Sigmoid colon (tissue), 7 donors: Measurements from ENCODE around the gene MRPL51. TPM values are rescaled to one million over a fixed set of nuclear protein-coding genes. Genes with fewer than 3 reads are reported as not detected.
"Not testable (repeated sequence)": the region's sequence is repeated elsewhere in the genome, so short reads cannot be mapped to it uniquely, and the experiment has no call there.

ENCODE experiments used
- DNase-seq: peaks from one replicate; pipeline ENCODE4 v3.0.0-alpha.2; 2019
- H3K27ac ChIP-seq, 4 donors: fragments of 200-600 bp; sonication (generic); one replicate each; pipeline ENCODE4 v1.5.1; 2016 to 2019; ENCODE audit warnings: mild to moderate bottlenecking in 1 of 4
- H3K27me3 ChIP-seq, 3 donors: fragments of 200-600 bp; sonication (generic); one replicate each; pipeline ENCODE4 v1.5.1; 2019; ENCODE audit warnings: mild to moderate bottlenecking in 1 of 3
- H3K36me3 ChIP-seq, 4 donors: fragments of 200-600 bp; sonication (generic); one replicate each; pipeline ENCODE4 v1.5.1; 2016 to 2019
- H3K4me1 ChIP-seq, 4 donors: fragments of 200-600 bp; sonication (generic); one replicate each; pipeline ENCODE4 v1.5.1; 2017 to 2019
- H3K4me3 ChIP-seq, 4 donors: fragments of 200-600 bp; sonication (generic); one replicate each; pipeline ENCODE4 v1.5.1; 2017 to 2019; ENCODE audit warnings: mild to moderate bottlenecking in 2 of 4, moderate library complexity in 1 of 4
- H3K9me3 ChIP-seq, 4 donors: fragments of 200-600 bp in 3 of 4; sonication (generic) in 3 of 4; one replicate each; pipeline versions ENCODE4 v1.5.1 to v1.6.1; 2013 to 2019
- EP300 ChIP-seq, 4 donors: sonication (generic); formaldehyde crosslinking; IDR thresholded peaks; one replicate each; pipeline ENCODE4 v1.6.1; 2017; ENCODE audit warnings: antibody characterized with exemption in 4 of 4
- POLR2A ChIP-seq, 2 donors: fragments of 450-650 bp; IDR thresholded peaks; one replicate each; pipeline ENCODE4 v1.6.1; 2016; ENCODE audit warnings: antibody characterized with exemption in 2 of 2, mild to moderate bottlenecking in 2 of 2, moderate library complexity in 2 of 2
- POLR2AphosphoS5 ChIP-seq, 4 donors: sonication (generic); formaldehyde crosslinking; IDR thresholded peaks; one replicate each; pipeline ENCODE4 v1.6.1; 2017; ENCODE audit warnings: antibody characterized with exemption in 4 of 4
- WGBS, 2 donors: extraction: QIAGEN DNeasy Blood & Tissue Kit; methylation state at CpG; one replicate each; pipeline ENCODE4 v1.1.7; 2013; 5-methylcytosine and 5-hydroxymethylcytosine counted together
- intact Hi-C: fragments of 100-400 bp; cut with DNase I; formaldehyde crosslinking; loops from one replicate; pipeline ENCODE4 v1.15.1; 2023
- polyA plus RNA-seq, 3 donors: library from polyadenylated mRNA; stranded (reverse); fragments of 200-250 nt; gene quantifications; one replicate each; pipeline ENCODE4 v1.2.3, GENCODE V29; 2013
- total RNA-seq, 4 donors: library from RNA; depleted of rRNA; stranded (reverse); fragments of >200 nt; gene quantifications; one replicate each; pipeline ENCODE4 v1.1.0, GENCODE V29; 2016
- TF ChIP-seq, protein P1 (sequence below), 4 experiments: fragments of 450-650 bp in 3 of 4; fragments of 200-600 bp in 1 of 4; IDR thresholded peaks; one replicate each; pipeline ENCODE4 v1.5.1; 2016 to 2019; ENCODE audit warnings: antibody characterized with exemption in 4 of 4, mild to moderate bottlenecking in 3 of 4, moderate library complexity in 2 of 4
- donor health status: healthy with polysubstance abuse.
- donor health status: Bipolar disorder and iron deficiency.
- donor health status: healthy.

MRPL51 gene
- total and polyA plus RNA-seq, 7 donors, result 52.9 to 142 (median 113) TPM

GRCh38 chr12:6494968-6495367 lies 1.9 kb upstream of the MRPL51 start:
- Histone ChIP-seq H3K36me3 (peaks cover 0 to 42% (median 0%) of the 10 kb centered on the region in 4 donors), H3K4me3 (no peak overlapping the region), H3K4me1 (peaks cover 0 to 27% (median 20%) of the 10 kb centered on the region in 4 donors), H3K27ac (peak overlapping the region in 1 of 4 donors; percentile 97), H3K9me3 (no peaks in the 10 kb centered on the region), H3K27me3 (no peaks in the 10 kb centered on the region)
- intact Hi-C loops, result loop anchor here (5.0 kb wide), 1 partner anchor 57 kb away; no protein-coding TSS in a partner anchor
- 39 to 60% methylated on average over 1 of the region's 1 CpG for WGBS, 2 donors
- TF ChIP-seq, protein P1, sequence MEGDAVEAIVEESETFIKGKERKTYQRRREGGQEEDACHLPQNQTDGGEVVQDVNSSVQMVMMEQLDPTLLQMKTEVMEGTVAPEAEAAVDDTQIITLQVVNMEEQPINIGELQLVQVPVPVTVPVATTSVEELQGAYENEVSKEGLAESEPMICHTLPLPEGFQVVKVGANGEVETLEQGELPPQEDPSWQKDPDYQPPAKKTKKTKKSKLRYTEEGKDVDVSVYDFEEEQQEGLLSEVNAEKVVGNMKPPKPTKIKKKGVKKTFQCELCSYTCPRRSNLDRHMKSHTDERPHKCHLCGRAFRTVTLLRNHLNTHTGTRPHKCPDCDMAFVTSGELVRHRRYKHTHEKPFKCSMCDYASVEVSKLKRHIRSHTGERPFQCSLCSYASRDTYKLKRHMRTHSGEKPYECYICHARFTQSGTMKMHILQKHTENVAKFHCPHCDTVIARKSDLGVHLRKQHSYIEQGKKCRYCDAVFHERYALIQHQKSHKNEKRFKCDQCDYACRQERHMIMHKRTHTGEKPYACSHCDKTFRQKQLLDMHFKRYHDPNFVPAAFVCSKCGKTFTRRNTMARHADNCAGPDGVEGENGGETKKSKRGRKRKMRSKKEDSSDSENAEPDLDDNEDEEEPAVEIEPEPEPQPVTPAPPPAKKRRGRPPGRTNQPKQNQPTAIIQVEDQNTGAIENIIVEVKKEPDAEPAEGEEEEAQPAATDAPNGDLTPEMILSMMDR (IDR thresholded peaks at IDR 0.05), result no peak
- TF ChIP-seq EP300 (IDR thresholded peaks at IDR 0.05) (no peak), POLR2A (IDR thresholded peaks at IDR 0.05) (no peak), POLR2AphosphoS5 (IDR thresholded peaks at IDR 0.05) (no peak)
- no peak for DNase-seq

DNA sequence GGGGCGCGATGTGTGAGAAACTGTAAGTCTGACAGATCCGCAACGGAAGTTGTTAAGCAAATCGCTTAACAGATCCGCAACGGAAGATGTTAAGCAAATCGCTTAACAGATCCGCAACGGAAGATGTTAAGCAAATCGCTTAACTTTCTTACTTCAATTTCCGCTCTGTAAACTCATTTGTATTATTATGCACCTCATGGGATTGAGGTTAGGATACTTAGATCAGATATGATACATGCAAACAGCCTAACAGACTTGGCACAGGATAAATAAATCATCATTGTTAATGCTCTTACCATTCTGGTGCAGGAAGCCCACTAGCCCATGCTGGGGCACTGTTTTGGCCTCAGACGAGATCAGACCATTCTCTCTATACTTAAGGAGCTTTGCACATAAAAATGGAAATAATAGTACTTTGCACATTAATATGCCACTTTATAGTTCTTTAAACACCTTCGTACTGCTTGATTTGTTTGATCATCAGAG lies 1.2 kb upstream of the MRPL51 start:
- H3K27me3 ChIP-seq, result no peaks in the 10 kb centered on the region
- H3K9me3 ChIP-seq, result no peaks in the 10 kb centered on the region
- intact Hi-C loops, result loop anchor here (5.0 kb wide), 1 partner anchor 58 kb away; no protein-coding TSS in a partner anchor
- peaks cover 0 to 35% (median 0%) of the 10 kb centered on the region in 4 donors for H3K36me3 ChIP-seq
- peak overlapping the region; percentile 94 to 97 (median 96) for H3K27ac ChIP-seq
- H3K4me1 ChIP-seq, result peaks cover 0 to 27% (median 20%) of the 10 kb centered on the region in 4 donors
- no peak for DNase-seq
- TF ChIP-seq, protein P1 (IDR thresholded peaks at IDR 0.05), result no peak
- no peak for TF ChIP-seq POLR2AphosphoS5 (IDR thresholded peaks at IDR 0.05)
- peak overlapping the region; percentile 40 to 79 (median 70) for H3K4me3 ChIP-seq
- WGBS, 2 donors, result 1% methylated on average over 14 of the region's 14 CpGs

- peak; percentile 98 for DNase-seq
- peak within 1 kb of the TSS; percentile 94 to 97 (median 96) for H3K27ac ChIP-seq
- TF ChIP-seq POLR2A (IDR thresholded peaks at IDR 0.05) (no peak), EP300 (IDR thresholded peaks at IDR 0.05) (no peak), POLR2AphosphoS5 (IDR thresholded peaks at IDR 0.05) (peak; percentile 34 to 80 (median 62))
- TF ChIP-seq, protein P1 (IDR thresholded peaks at IDR 0.05), result peak; percentile 50 to 81 (median 74)
- intact Hi-C loops, result loop anchor here (1.0 to 5.0 kb wide), 3 partner anchors 23 to 59 kb away; partner anchors contain the start of genes GAPDH and VAMP1
- H3K4me1 ChIP-seq, result peaks cover 0 to 27% (median 20%) of the 10 kb centered on the region in 4 donors
- H3K4me3 ChIP-seq, result peak within 1 kb of the TSS; percentile 60 to 79 (median 70)
- no peaks in the 10 kb centered on the region for H3K27me3 ChIP-seq
- H3K36me3 ChIP-seq, result peaks cover 0 to 29% (median 0%) of the 10 kb centered on the region in 4 donors
- WGBS, 2 donors, result 0% methylated on average over 49 of the region's 49 CpGs
- no peaks in the 10 kb centered on the region for H3K9me3 ChIP-seq
Measured at GRCh38 chr12:6493497-6494257, 615 bp upstream of the MRPL51 start, which contains the start of gene NCAPD2. Gene NCAPD2 (plus strand): TSS chr12:6494102. CDS start chr12:6495099, 997 bp downstream.

DNA sequence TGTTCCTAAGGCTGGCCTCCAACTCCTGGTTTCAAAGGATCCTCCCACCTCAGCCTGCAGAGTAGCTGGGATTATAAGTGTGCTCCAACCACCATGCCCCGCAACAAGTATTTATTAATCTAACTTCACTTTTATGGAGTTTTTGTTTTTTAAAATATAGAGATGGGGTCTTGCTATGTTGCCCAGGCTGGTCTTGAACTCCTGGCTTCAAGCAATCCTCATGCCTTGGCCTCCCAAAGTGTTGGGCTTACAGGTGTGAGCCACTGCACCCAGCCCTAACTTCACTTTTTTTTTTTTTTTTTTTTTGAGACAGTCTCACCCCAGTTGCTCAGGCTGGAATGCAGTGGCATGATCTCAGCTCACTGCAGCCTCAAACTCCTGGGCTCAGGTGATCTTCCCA lies 2.4 kb downstream of the MRPL51 start:
- Histone ChIP-seq H3K36me3 (peaks cover 0 to 10% (median 0%) of the 10 kb centered on the region in 4 donors), H3K4me1 (peaks cover 0 to 27% (median 20%) of the 10 kb centered on the region in 4 donors)
- H3K9me3 ChIP-seq, H3K27me3 ChIP-seq, H3K4me3 ChIP-seq, DNase-seq, H3K27ac ChIP-seq: not testable (repeated sequence)
- WGBS, 2 donors, result 98 to 100% methylated on average over 1 of the region's 1 CpG
- intact Hi-C loops, result loop anchor here (5.0 kb wide), 1 partner anchor 62 kb away; no protein-coding TSS in a partner anchor

DNA sequence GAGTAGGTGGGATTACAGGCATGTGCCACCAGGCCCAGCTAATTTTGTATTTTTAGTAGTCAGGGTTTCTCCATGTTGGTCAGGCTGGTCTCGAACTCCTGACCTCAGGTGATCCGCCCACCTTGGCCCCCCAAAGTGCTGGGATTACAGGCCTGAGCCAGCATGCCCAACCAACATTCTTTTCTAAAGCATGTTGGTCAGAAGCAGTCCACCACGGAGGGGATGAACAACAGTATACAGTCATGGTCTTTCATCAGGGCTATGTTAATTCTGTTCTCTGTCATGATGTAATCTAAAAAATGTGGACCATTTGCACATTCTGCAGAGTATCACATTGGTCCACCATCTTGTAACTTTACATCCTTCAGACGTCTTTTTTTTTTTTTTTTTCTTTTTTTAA lies 3.6 kb downstream of the MRPL51 start:
- Histone ChIP-seq H3K4me1 (peaks cover 0 to 15% (median 9%) of the 10 kb centered on the region in 4 donors), H3K27ac (no peak overlapping the region), H3K9me3 (no peaks in the 10 kb centered on the region), H3K27me3 (no peaks in the 10 kb centered on the region), H3K36me3 (peaks cover 0 to 10% (median 0%) of the 10 kb centered on the region in 4 donors), H3K4me3 (no peak overlapping the region)
- intact Hi-C loops, result no loop called here
- no peak for TF ChIP-seq POLR2A (IDR thresholded peaks at IDR 0.05)
- TF ChIP-seq POLR2AphosphoS5 (IDR thresholded peaks at IDR 0.05), result no peak
- TF ChIP-seq EP300 (IDR thresholded peaks at IDR 0.05), result no peak
- TF ChIP-seq, protein P1 (IDR thresholded peaks at IDR 0.05), result no peak
- no peak for DNase-seq
- 71 to 79% methylated on average over 4 of the region's 4 CpGs for WGBS, 2 donors
